NCI-H128 (cell line): ENCODE measurements around the gene ZBP1.

Experiments used
- DNase-seq: peaks from one replicate; lab custom pipeline; 2025; ENCODE audit not compliant: unreplicated experiment; lab: John Stamatoyannopoulos, UW

Gene ZBP1

DNA sequence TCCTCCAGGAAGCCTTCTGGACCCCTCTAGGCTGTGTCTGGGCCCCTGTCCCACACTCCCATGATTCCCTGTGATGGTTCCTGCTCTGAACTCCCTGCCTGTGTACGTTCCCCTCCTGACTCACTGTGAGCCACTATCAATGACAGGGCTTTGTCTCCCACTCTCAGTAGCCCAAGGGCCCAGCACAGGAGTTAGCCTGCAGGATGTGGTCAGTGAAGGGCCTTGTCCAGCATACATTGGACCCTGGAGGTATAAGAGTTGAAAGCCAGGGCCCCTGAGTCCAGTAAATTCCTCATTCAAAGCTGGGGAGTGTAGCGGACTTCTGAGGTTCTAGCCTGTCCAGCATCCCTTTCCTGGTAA lies 19.0 kb downstream of the ZBP1 start:
- no peak for DNase-seq

DNA sequence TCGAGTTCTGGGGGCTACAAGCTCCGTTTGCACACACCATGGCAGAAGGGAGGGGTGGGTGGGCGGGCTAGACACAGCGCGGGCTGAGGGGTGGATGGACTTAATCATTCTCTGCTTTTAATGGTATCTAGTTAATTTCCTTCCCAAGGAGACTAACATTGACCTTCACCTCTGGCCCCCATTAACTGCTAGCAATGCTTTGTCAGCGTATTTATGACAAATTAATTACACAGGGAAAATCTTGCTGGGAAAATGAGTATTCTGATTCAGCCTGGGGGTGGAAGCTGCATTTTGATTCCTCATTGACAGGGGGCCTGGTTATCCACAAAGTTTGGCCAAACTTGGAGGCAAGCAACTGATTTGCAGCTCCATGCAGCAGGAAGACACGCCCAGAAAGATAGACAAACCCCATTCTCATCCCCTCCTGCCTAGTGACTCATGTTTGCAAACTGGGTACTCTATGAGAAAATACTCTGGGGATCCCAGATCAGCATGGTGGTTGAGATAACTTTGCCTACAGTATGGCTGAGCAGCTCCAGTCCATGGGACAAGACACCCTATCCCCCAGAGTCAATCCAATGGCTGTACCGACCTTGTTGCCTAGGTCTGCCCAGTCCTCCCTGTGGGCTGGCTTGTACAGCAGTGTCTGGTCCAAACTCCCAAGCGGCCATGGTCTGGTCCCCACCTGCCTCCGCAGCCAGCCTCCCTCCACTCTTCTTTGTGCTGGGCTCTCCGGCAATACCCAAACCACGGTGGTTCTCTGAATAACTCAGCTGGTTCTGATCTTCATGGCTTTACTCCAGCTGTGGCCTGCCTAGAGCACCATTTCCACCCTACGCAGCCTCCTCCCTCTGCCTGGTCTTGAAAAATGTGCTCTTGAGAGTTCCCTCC lies 19.7 kb downstream of the ZBP1 start:
- no peak for DNase-seq

DNA sequence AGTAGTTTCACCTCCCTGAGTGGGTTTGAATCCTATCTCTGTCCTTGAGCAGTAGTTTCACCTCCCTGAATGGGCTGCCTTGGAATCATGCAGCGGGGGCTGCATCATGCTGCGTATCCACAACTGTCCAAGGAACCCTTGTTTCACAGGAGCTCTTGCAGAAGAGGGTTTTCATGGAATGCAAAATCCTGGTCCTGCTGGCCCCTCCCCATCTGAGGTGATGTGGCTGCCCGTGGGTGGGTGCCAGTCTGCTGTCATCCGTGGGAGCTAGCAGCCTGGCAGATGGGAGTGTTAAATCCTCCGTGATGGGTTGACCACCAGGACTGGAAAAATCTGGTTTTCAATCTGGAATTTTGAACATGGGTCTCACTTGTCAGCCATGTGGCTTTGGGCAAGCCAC lies 21.7 kb downstream of the ZBP1 start:
- DNase-seq, result no peak

DNA sequence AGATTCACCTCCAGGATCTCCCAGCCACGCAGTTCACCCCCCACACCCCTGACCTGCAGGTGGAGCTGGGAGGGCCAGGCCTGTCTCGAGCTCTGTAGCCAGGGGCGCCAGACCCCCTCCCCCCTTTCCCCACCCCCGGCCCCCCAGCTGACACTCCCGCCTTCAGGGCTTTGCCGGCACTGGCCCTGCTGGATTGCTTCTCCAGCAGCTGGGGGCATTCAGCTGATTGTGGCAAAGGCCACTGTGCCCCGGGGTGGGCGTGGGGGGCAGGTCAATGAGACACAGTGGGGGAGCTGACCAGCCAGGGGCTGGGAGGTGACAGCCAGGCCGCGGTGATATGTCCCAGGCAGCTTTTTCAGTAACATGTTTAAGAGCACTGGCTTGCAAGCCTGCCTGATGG lies 22.2 kb downstream of the ZBP1 start:
- DNase-seq, result no peak

DNA sequence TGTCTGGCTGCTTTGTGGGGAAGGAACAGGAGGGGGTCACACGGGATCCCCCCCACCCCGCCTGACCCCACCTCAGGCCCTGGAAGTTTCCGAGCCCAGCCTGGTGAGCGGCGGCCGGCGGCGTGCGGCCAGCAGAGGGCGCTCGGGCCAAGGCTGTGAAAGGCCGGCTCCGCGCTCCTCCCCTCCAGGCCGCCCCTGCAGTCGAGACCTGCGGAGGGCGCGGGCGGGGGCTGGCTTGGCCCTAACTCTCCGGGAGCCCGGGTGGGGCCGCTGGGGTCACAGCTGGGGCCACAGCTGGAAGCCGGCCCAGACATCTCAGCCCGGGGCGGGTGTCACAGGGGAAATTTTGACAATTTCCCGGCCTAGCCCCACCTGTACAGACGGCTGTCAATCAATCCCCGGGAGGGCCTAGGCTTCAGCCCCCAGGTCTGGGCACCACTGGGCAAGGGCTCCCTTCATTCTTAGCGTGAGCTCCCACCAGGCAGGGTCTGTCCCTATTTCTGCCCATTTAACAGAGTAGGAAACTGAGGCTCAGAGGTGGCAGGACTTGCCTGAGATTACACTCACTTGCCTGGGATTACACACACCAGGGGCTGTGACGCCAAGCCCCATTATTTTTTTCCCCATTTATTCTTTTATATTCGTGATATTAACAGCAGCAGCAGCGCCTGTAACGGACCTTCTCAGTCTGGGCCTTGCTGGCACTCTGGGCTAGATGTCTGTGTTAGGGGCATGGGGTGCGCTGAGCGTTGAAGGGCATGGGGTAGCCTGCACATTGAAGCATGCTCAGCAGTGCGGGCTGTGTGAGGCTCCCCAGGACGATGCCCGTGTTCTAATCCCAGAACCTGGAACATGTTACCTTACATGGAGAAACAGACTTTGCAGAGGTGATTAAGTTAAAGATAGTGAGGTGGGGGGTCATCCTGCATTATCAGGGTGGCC lies 23.0 kb downstream of the ZBP1 start:
- DNase-seq, result no peak

DNA sequence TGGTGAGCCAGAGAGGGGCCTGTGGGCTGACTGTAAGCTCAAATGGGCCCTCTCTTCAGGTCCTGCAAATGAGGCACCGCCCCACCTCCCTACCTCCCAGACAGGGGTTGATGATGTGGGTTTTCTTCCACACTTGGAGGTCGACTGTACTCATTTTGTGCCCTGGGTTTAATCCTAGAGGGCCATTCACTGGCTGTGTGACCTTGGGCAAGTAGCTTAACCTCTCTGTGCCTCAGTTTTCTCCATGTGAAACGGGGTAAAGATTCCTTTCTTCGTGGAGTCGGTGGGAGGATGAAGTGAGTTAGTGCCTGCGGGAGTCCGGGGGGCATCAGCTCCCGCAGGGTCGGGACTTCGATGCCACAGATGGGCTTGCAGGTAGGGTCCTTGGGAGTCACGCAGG lies 23.9 kb downstream of the ZBP1 start:
- no peak for DNase-seq

DNA sequence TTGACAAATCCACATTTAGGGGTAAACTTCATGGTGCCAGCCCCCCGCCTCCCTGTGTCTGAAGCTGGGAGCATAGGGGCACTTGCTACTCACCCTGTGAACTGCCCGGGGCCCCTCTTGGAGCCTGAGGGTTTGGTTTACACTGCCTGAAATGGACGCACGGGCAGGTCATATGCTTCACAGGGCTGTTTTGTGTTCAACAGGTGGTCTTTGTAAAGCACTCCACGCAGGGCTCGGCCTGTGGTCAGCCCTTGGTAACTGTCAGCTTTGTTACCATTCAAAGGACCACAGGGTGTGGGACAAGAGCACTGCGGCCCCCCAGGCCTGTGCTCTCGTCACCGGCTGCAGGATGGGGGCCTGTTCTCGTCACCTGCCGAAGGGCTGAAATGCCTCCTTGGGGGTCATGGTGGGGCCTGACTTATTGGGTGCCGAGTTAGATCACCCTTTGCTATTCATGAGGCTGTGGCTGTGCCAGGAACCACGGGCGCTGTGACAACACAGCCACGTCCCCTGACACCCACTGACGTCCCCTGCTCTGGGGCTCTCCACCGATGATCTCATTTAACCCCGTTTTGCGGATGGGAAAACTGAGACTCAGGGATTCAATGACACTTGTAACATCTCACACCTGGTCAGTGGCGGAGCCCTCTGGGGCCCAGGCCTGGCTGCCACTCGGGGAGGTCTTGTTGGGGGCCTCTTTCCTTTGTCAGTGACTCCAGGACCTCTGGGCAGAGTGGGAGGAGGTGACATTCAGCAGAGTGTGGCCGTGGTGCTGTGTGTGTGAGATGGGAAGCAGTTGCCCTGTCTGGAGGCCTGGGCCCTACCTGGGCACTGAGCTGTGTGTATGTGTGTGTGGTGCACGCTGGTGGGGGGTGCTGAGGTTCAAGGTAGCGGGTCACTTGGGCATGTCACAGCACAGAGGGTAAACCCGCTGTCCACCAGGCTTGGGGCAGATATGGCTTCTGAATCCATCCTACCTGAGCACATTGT lies 24.9 kb downstream of the ZBP1 start:
- DNase-seq, result no peak

DNA sequence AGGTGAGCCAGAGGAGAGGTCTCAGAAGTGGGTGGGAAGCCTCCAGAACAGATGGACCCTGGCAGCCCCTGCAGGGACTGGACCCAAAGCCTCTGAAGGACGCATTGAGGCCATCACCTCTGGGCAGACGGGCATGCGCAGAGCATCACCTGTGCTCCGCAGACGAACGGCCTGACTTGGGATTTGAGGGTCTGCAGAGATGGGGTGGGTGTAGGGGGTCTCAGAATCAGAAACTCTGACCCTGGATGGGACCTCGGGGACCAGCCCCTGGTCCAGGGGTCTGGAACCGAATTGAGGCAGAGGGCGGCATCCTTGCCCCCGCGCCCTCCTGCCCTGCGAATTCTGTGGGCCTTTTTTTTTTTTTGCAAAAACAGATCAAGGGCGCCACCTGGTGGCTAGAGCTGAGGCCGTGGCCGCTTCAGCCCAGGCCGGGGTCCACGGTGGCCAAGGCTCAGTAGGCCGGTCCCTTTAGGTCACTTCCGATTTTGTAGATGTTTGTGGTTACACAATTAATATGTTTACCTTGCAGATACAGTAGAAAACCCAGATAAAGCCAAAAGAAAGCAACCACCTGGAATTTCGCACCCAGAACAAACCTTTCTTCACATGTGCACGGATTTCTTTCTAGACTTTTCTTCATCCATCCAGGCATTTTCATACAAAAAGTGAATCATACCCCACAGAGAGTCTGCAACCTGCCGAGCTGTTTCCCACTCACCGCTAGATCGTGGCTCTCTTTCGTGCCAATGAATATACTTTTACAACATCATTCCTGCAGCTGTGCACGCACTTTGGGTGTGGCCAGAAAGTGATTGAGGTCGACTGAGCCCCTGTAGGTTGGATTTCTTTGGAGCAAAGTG lies 25.9 kb downstream of the ZBP1 start:
- no peak for DNase-seq

DNA sequence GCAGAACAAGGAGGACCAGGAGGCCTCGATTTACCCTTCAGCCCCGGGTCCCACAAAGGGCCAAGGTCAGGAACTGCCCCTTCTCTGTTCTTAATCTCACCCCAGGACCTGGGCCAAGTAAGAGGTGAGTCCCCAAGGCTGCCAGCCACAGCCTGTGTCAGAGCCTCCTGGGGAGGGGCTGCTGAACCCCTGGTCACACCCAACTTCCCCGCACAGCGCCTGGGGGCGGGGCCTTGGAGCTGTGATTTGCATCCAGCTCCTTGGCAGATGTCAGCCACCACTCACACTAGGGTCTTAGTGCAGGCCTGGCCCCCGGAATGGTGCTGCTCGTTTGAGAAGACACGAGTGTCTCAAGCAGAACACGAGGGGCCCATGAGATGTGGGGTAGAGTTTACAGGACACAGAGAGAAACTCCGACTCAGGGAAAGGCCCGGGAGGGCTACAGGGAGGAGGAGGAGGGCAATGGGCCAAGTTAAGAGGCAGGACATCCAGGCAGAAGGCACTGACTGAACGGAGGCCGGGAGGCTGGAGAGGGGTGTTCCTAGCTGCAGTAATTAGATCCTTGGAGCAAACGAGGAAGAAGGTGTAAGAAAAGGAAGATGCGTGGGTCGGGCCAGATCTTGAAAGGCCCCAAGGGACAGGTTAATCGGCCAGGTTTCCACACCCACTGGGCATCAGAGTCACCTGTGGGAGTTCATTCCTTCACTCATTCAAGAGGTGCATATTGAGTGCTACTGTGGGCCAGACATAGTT lies 26.9 kb downstream of the ZBP1 start:
- no peak for DNase-seq

DNA sequence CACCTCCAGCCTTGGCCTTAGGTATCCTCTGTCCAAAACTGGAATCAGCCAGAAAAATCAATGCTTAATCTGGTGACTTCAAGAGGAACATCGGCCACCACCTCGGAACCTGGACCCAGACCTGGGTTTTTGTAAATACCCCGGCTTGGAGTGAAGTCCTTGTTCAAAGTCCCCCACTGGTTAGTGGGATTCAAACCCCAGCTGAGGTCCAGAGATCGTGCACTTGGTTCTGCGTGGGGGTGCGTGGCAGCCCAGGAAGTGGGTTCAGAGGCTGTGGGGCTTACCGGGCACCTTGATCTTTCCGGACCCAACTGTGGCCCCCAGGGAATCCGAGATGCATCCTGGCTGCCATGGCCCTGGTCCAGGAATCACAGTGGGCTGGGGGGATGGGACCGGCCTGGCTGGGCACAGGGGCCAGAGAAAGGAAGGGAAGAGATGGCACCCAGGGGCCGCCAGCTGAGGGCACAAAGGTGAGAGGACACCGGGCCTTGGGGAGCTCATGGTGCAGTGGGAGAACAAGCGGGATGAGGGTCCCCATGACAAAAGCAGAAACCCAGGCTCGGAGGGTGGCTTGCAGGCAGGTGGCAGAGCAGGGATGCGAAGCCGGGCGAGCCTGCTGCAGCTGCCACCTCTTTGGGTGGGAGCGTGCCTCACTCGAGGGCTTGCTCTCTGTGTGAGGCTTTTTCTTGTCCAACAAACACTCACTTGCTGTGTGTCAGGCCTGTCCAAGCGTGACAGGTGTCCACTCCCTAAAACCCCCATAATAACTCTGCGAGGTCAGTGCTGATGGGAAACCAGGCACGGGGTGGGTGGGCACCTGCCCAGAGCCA lies 27.7 kb downstream of the ZBP1 start:
- DNase-seq, result no peak

DNA sequence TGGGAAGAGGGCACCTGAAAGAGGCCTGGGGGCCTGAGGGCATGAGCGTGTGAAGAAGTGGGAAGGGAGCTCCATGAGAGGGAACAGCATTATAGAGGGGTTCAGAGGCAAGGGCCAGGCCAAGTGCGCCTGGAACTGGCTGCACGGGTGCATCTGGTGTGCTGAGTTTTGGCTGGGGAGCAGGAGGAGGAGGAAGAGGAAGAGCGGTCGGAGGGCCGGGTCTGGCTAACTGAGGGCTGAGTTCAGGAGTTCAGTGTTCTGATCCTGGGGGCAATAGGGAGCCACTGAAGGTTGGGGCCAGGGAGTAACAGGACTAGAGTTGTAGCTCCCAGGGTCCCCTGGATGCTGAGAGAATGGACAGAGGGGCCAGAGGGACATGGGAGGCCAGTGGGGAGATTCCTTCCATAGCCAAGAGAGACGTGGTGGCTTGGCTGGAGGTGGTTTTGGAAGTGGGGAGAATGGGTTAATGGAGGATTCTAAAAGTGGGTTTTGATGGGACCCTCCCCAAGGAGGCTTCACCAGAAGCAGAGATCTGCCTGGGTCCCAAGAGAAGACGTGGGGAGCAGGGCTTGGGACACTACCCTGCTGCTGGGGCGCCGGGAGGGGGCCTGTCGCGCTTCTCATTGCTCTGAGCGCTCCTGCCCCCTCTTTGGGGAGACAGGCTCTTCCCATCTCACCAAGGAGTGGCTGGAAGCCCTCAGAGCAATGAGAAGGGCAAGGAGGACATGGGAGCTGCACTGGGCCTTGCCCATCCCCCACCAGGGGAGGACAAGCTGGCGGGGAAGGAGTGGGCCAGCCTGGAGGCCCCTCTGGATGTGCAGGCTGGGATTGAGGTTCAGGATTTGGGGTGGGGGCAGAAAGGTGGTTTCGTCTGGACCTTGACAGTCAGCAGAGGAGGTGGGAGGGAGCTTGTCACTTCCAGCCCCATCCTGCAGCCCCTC lies 28.7 kb downstream of the ZBP1 start:
- DNase-seq, result no peak

DNA sequence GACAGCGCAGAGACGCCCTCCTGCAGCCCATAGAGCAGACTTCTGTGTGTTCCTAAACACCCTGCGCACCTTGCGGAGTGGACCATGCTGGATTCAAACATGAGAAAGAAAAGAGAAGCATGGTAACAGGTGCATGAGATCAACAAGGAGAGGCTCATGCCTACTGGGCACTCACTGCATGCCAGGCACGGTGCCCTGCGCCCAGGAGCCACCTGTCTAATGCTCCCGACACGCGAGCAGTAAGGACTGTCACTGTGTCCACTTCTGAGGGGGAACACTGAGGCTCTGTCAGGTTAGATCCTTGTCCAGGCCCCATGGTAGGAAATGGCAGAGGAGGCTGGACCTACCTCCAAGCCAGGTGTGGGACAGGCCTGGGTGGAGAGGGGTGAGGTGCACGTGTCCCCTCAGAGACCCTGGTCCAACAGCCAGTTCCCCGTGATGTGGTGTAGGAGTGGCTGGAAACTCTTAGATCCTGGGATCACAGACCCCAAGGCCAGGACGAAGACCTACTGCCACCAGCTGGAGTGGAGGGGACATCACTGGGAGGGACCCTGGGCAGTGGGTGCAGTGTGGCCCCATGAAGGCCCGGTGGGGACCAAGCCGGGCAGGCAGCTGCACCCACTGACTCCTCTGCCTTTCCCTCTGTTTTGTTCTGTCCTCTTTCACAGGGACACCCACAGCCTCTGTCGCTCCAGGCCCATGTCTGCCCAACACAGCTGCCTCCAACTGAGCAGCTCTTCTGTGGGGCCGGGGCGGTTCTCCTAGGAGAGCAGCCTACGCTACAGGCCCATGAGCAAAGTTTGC lies 29.5 kb downstream of the ZBP1 start:
- DNase-seq, result no peak

DNA sequence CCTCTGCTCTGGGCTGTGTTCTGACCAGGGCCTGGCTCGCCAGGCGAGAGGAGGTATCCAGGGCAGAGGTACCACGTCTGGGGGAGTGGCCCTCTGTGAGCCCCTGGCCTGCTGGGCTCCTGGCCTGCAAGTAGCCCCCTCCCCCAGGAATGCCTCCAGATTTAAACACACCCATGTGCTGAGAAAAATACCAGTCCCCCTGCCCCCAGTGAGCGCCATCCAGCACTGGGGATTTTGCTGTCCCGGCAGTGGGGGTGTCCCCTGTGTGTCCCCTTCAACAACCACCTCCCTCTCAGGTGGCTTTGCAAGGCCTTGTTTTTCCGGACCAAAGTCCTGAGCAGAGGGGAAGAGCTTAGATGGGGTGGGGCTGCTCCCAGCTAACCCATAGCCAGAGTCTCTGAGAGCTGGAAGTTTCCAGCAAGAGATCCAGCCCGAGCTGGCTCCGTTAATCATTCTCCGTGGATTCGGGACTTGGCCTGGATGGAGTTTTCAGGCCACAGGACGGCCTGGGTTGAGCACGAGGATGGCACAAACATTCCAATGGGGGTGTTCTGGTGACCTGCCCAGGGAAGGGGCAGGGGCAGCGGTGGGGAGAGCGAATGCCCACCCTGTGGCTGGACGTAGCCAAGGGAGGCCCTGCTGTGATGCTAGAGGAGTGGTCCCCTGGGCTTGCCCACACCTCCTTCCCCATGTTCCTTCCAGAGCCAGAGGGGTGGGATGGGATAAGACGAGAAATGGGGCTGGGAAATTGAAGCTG lies 30.3 kb downstream of the ZBP1 start:
- DNase-seq, result no peak

DNA sequence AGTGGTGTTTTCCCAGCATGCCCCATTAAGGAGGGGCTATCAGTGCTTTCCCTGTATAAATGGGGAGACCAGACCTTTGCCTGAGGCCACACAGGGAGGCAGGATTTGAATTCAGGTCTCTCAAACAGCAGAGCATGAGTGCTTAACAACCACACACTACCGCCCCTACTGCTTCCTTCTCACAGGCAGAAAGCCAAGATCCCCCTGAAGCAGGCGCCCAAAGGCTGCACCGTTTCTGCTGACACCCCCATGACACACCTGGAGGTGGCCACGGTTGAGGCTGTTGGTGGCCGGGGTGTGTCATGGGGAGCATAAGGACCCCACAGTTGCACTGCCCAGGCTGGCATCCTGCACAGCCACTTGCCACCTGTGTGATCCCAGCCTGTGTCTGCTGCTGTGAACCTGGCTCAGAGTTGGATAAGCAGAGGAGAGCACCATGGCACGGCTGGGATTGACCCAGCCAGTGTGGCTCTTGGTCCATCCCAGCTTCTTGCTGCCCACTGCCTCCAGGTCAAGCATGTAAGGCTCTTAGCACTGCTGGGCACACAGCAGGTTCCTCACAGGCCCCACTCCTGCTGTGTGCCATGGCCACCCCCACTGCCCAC lies 31.0 kb downstream of the ZBP1 start:
- no peak for DNase-seq

DNA sequence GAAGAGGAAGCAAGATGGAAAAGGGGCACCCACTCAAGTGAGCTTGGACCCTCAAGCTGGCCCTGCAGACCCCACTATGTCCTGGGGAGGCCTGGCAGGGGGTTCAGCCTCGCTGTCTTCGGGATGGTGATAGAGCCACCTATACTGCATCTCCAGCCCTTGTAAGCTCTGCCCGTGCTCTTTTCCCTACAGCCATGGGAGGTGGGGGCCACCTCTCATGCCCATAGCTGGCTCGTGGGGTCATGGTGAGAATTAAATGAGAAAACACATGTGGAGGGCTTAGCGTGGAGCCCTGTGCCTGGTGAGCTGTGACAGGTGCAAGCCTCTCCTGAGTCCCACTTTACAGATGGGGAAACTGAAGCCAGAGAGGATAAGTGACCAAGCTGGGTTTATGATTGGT lies 31.6 kb downstream of the ZBP1 start:
- DNase-seq, result no peak
